ENCODE data around the gene HTRA1.

The HTRA1 gene

GRCh38 chr10:122553341-122553740, 92.0 kb downstream of the HTRA1 start:
- 97% methylated on average over 6 of the region's 6 CpGs for WGBS (ENCODE audit: insufficient coverage)
- no peak overlapping the region for H3K4me3 ChIP-seq (ENCODE audit: control insufficient read depth in 1 of 7, extremely low read depth in 1 of 7, insufficient read depth in 4 of 7, low read depth in 2 of 7, low read length in 6 of 7)

GRCh38 chr10:122554131-122555036, 93.0 kb downstream of the HTRA1 start:
- POLR2A ChIA-PET, result no interaction called here
- H3K27ac ChIP-seq (ENCODE audit: insufficient read depth in 1 of 2, low read depth in 1 of 2, low read length in 2 of 2, poor library complexity in 1 of 2, severe bottlenecking in 2 of 2), result no peak overlapping the region
- CTCF ChIA-PET, result no interaction called here
- no peak overlapping the region for H3K4me3 ChIP-seq (ENCODE audit: control insufficient read depth in 1 of 7, extremely low read depth in 1 of 7, insufficient read depth in 4 of 7, low read depth in 2 of 7, low read length in 6 of 7)
- no peaks in the 10 kb centered on the region for H3K36me3 ChIP-seq (ENCODE audit: control insufficient read depth in 4 of 4, insufficient read depth in 4 of 4, low read length in 3 of 4)
- peak in 1 of 3 donors; percentile 42 for DNase-seq
- H3K27me3 ChIP-seq (replicated peaks in 2 of 5; ENCODE audit: control insufficient read depth in 4 of 5, insufficient read depth in 5 of 5, low read length in 4 of 5), result peaks cover 0 to 48% (median 10%) of the 10 kb centered on the region in 5 experiments
- H3K9me3 ChIP-seq (ENCODE audit: control extremely low read depth in 1 of 5, control insufficient read depth in 4 of 5, insufficient read depth in 2 of 5, low read depth in 1 of 5, low read length in 4 of 5), result peaks cover 0 to 4% (median 0%) of the 10 kb centered on the region in 5 experiments
- peaks cover 0 to 7% (median 2%) of the 10 kb centered on the region in 4 experiments for H3K4me1 ChIP-seq (ENCODE audit: control extremely low read depth in 1 of 4, control insufficient read depth in 4 of 4, insufficient read depth in 4 of 4, low read length in 3 of 4)
- 83% methylated on average over 4 of the region's 6 CpGs for WGBS (ENCODE audit: insufficient coverage)

More at GRCh38 chr10:122553341-122553740, 92.0 kb downstream of the HTRA1 start:
- H3K27me3 ChIP-seq (replicated peaks in 2 of 5; ENCODE audit: control insufficient read depth in 4 of 5, insufficient read depth in 5 of 5, low read length in 4 of 5), result peaks cover 0 to 37% (median 7%) of the 10 kb centered on the region in 5 experiments
- CTCF ChIA-PET, result interaction anchor here (1.0 kb wide), 1 partner anchor 12 kb away, joined by 3 read pairs; no protein-coding TSS in a partner anchor
- H3K9me3 ChIP-seq (ENCODE audit: control extremely low read depth in 1 of 5, control insufficient read depth in 4 of 5, insufficient read depth in 2 of 5, low read depth in 1 of 5, low read length in 4 of 5), result peaks cover 0 to under 1% (median 0%) of the 10 kb centered on the region in 5 experiments
- H3K36me3 ChIP-seq (ENCODE audit: control insufficient read depth in 4 of 4, insufficient read depth in 4 of 4, low read length in 3 of 4), result no peaks in the 10 kb centered on the region
- H3K27ac ChIP-seq (ENCODE audit: insufficient read depth in 1 of 2, low read depth in 1 of 2, low read length in 2 of 2, poor library complexity in 1 of 2, severe bottlenecking in 2 of 2), result no peak overlapping the region
- POLR2A ChIA-PET, result no interaction called here
- DNase-seq, result no peak
- H3K4me1 ChIP-seq (ENCODE audit: control extremely low read depth in 1 of 4, control insufficient read depth in 4 of 4, insufficient read depth in 4 of 4, low read length in 3 of 4), result peaks cover 0 to 4% (median 2%) of the 10 kb centered on the region in 4 experiments

- 100% methylated on average over 3 of the region's 3 CpGs for WGBS (ENCODE audit: insufficient coverage)
- DNase-seq, result no peak
Measured at GRCh38 chr10:122555442-122555841, 94.1 kb downstream of the HTRA1 start.

GRCh38 chr10:122557516-122557915, 96.2 kb downstream of the HTRA1 start:
- WGBS (ENCODE audit: insufficient coverage), result 48% methylated on average over 8 of the region's 9 CpGs
- H3K36me3 ChIP-seq (ENCODE audit: control insufficient read depth in 4 of 4, insufficient read depth in 4 of 4, low read length in 3 of 4), result no peaks in the 10 kb centered on the region
- H3K4me3 ChIP-seq (ENCODE audit: control insufficient read depth in 1 of 7, extremely low read depth in 1 of 7, insufficient read depth in 4 of 7, low read depth in 2 of 7, low read length in 6 of 7), result no peak overlapping the region
- POLR2A ChIA-PET, result no interaction called here
- CTCF ChIA-PET, result interaction anchor here (1.3 kb wide), 1 partner anchor 8 kb away, joined by 3 read pairs; no protein-coding TSS in a partner anchor
- peaks cover 0 to 16% (median 2%) of the 10 kb centered on the region in 4 experiments for H3K4me1 ChIP-seq (ENCODE audit: control extremely low read depth in 1 of 4, control insufficient read depth in 4 of 4, insufficient read depth in 4 of 4, low read length in 3 of 4)
- DNase-seq, result no peak
- H3K9me3 ChIP-seq (ENCODE audit: control extremely low read depth in 1 of 5, control insufficient read depth in 4 of 5, insufficient read depth in 2 of 5, low read depth in 1 of 5, low read length in 4 of 5), result peaks cover 0 to 4% (median 0%) of the 10 kb centered on the region in 5 experiments
- H3K27me3 ChIP-seq (replicated peaks in 2 of 5; ENCODE audit: control insufficient read depth in 4 of 5, insufficient read depth in 5 of 5, low read length in 4 of 5), result peaks cover 1 to 66% (median 13%) of the 10 kb centered on the region in 5 experiments
- H3K27ac ChIP-seq (ENCODE audit: insufficient read depth in 1 of 2, low read depth in 1 of 2, low read length in 2 of 2, poor library complexity in 1 of 2, severe bottlenecking in 2 of 2), result no peak overlapping the region

More at GRCh38 chr10:122555442-122555841, 94.1 kb downstream of the HTRA1 start:
- POLR2A ChIA-PET, result no interaction called here
- peaks cover 0 to 4% (median 0%) of the 10 kb centered on the region in 5 experiments for H3K9me3 ChIP-seq (ENCODE audit: control extremely low read depth in 1 of 5, control insufficient read depth in 4 of 5, insufficient read depth in 2 of 5, low read depth in 1 of 5, low read length in 4 of 5)
- no peaks in the 10 kb centered on the region for H3K36me3 ChIP-seq (ENCODE audit: control insufficient read depth in 4 of 4, insufficient read depth in 4 of 4, low read length in 3 of 4)
- peaks cover 0 to 54% (median 12%) of the 10 kb centered on the region in 5 experiments for H3K27me3 ChIP-seq (replicated peaks in 2 of 5; ENCODE audit: control insufficient read depth in 4 of 5, insufficient read depth in 5 of 5, low read length in 4 of 5)
- CTCF ChIA-PET, result interaction anchor here (0.7 kb wide), 1 partner anchor 12 kb away, joined by 3 read pairs; no protein-coding TSS in a partner anchor
- peaks cover 0 to 12% (median 2%) of the 10 kb centered on the region in 4 experiments for H3K4me1 ChIP-seq (ENCODE audit: control extremely low read depth in 1 of 4, control insufficient read depth in 4 of 4, insufficient read depth in 4 of 4, low read length in 3 of 4)
- H3K4me3 ChIP-seq (ENCODE audit: control insufficient read depth in 1 of 7, extremely low read depth in 1 of 7, insufficient read depth in 4 of 7, low read depth in 2 of 7, low read length in 6 of 7), result no peak overlapping the region
- H3K27ac ChIP-seq (ENCODE audit: insufficient read depth in 1 of 2, low read depth in 1 of 2, low read length in 2 of 2, poor library complexity in 1 of 2, severe bottlenecking in 2 of 2), result no peak overlapping the region

GRCh38 chr10:122558452-122558851, 97.1 kb downstream of the HTRA1 start:
- ChIA-PET POLR2A (no interaction called here), CTCF (interaction anchor here (1.3 kb wide), 1 partner anchor 259 kb away, joined by 3 read pairs; no protein-coding TSS in a partner anchor)
- peaks cover 0 to 16% (median 2%) of the 10 kb centered on the region in 4 experiments for H3K4me1 ChIP-seq (ENCODE audit: control extremely low read depth in 1 of 4, control insufficient read depth in 4 of 4, insufficient read depth in 4 of 4, low read length in 3 of 4)
- 42% methylated on average over 5 of the region's 5 CpGs for WGBS (ENCODE audit: insufficient coverage)
- H3K36me3 ChIP-seq (ENCODE audit: control insufficient read depth in 4 of 4, insufficient read depth in 4 of 4, low read length in 3 of 4), result no peaks in the 10 kb centered on the region
- H3K27me3 ChIP-seq (replicated peaks in 2 of 5; ENCODE audit: control insufficient read depth in 4 of 5, insufficient read depth in 5 of 5, low read length in 4 of 5), result peaks cover 5 to 75% (median 17%) of the 10 kb centered on the region in 5 experiments
- no peak overlapping the region for H3K4me3 ChIP-seq (ENCODE audit: control insufficient read depth in 1 of 7, extremely low read depth in 1 of 7, insufficient read depth in 4 of 7, low read depth in 2 of 7, low read length in 6 of 7)
- H3K9me3 ChIP-seq (ENCODE audit: control extremely low read depth in 1 of 5, control insufficient read depth in 4 of 5, insufficient read depth in 2 of 5, low read depth in 1 of 5, low read length in 4 of 5), result peaks cover 0 to 4% (median 0%) of the 10 kb centered on the region in 5 experiments
- no peak overlapping the region for H3K27ac ChIP-seq (ENCODE audit: insufficient read depth in 1 of 2, low read depth in 1 of 2, low read length in 2 of 2, poor library complexity in 1 of 2, severe bottlenecking in 2 of 2)
- no peak for DNase-seq

- no peaks in the 10 kb centered on the region for H3K36me3 ChIP-seq (ENCODE audit: control insufficient read depth in 4 of 4, insufficient read depth in 4 of 4, low read length in 3 of 4)
- ChIA-PET CTCF (interaction anchor here (1.3 kb wide), 1 partner anchor 260 kb away, joined by 3 read pairs; no protein-coding TSS in a partner anchor), POLR2A (no interaction called here)
- H3K9me3 ChIP-seq (ENCODE audit: control extremely low read depth in 1 of 5, control insufficient read depth in 4 of 5, insufficient read depth in 2 of 5, low read depth in 1 of 5, low read length in 4 of 5), result peaks cover 0 to 4% (median 0%) of the 10 kb centered on the region in 5 experiments
- 57% methylated on average over 2 of the region's 2 CpGs for WGBS (ENCODE audit: insufficient coverage)
- no peak for DNase-seq
- peaks cover 5 to 82% (median 17%) of the 10 kb centered on the region in 5 experiments for H3K27me3 ChIP-seq (replicated peaks in 2 of 5; ENCODE audit: control insufficient read depth in 4 of 5, insufficient read depth in 5 of 5, low read length in 4 of 5)
- peaks cover 0 to 16% (median 2%) of the 10 kb centered on the region in 4 experiments for H3K4me1 ChIP-seq (ENCODE audit: control extremely low read depth in 1 of 4, control insufficient read depth in 4 of 4, insufficient read depth in 4 of 4, low read length in 3 of 4)
- H3K27ac ChIP-seq (ENCODE audit: insufficient read depth in 1 of 2, low read depth in 1 of 2, low read length in 2 of 2, poor library complexity in 1 of 2, severe bottlenecking in 2 of 2), result no peak overlapping the region
- no peak overlapping the region for H3K4me3 ChIP-seq (ENCODE audit: control insufficient read depth in 1 of 7, extremely low read depth in 1 of 7, insufficient read depth in 4 of 7, low read depth in 2 of 7, low read length in 6 of 7)
Measured at GRCh38 chr10:122559228-122559627, 97.9 kb downstream of the HTRA1 start.
